H1 (cell line): ENCODE results near the gene ECT2L. TPM values are rescaled to one million over a fixed set of nuclear protein-coding genes. Genes with fewer than 3 reads are reported as not detected.

Source experiments
- ASH2L ChIP-seq: fragments of 200-600, 300-600 bp; sonication (generic); IDR thresholded peaks from one replicate; pipeline ENCODE4 v1.7.1; 2017; ENCODE audit warnings: low read length
- CHD2 ChIP-seq: IDR thresholded peaks from 2 replicates; pipeline ENCODE4 v1.6.1; 2012; ENCODE audit warnings: low read length, improper control_type of control experiment
- CREB1 ChIP-seq: IDR thresholded peaks from 2 replicates; pipeline ENCODE4 v1.6.1; 2012; ENCODE audit warnings: inconsistent platforms
- GTF2F1 ChIP-seq: IDR thresholded peaks from 2 replicates; pipeline ENCODE4 v1.6.1; 2012; ENCODE audit warnings: low read depth, low read length, improper control_type of control experiment, borderline replicate concordance
- HDAC6 ChIP-seq: IDR thresholded peaks from one replicate; pipeline ENCODE4 v1.7.1; 2012; ENCODE audit warnings: low read depth, mild to moderate bottlenecking, inconsistent platforms, low read length, moderate library complexity
- JUND ChIP-seq: IDR thresholded peaks from 2 replicates; pipeline ENCODE4 v1.6.1; 2011; ENCODE audit warnings: mild to moderate bottlenecking, improper control_type of control experiment, low read length
- KDM4A ChIP-seq: IDR thresholded peaks from one replicate; pipeline ENCODE4 v1.7.1; 2012; ENCODE audit warnings: low read depth, mild to moderate bottlenecking, moderate library complexity, low read length, inconsistent platforms; ENCODE audit not compliant: severe bottlenecking
- NANOG ChIP-seq: IDR thresholded peaks from 2 replicates; pipeline ENCODE4 v1.6.1; 2011; ENCODE audit warnings: low read length, low read depth, mild to moderate bottlenecking, inconsistent platforms; ENCODE audit not compliant: insufficient read depth, poor library complexity, severe bottlenecking
- PHF8 ChIP-seq: fragments of 200-600 bp; sonication (generic); conservative IDR thresholded peaks from 2 replicates; pipeline ENCODE4 v1.7.1; 2012; ENCODE audit warnings: low read depth, mild to moderate bottlenecking, inconsistent platforms, low read length, moderate library complexity
- POLR2AphosphoS5 ChIP-seq: IDR thresholded peaks from 2 replicates; pipeline ENCODE4 v1.6.1; 2011; ENCODE audit warnings: low read depth, low read length
- RAD21 ChIP-seq, 2 experiments: IDR thresholded peaks in 1 of 2; conservative IDR thresholded peaks in 1 of 2; 2 replicates each; pipeline ENCODE4 v1.6.1; 2011; ENCODE audit warnings: low read depth in 2 of 2, low read length in 2 of 2, improper control_type of control experiment in 1 of 2, inconsistent platforms in 1 of 2, mild to moderate bottlenecking in 1 of 2, moderate library complexity in 1 of 2
- SIN3A ChIP-seq, 2 experiments: IDR thresholded peaks in 1 of 2; conservative IDR thresholded peaks in 1 of 2; 2 replicates each; pipeline ENCODE4 v1.6.1; 2011 to 2012; ENCODE audit warnings: low read length in 2 of 2, improper control_type of control experiment in 1 of 2, low read depth in 1 of 2, mild to moderate bottlenecking in 1 of 2
- SIX5 ChIP-seq: IDR thresholded peaks from 2 replicates; pipeline ENCODE4 v1.6.1; 2011; ENCODE audit warnings: mild to moderate bottlenecking, low read depth, low read length
- TAF7 ChIP-seq: optimal IDR thresholded peaks from 2 replicates; pipeline ENCODE3; 2011; ENCODE audit warnings: low read depth, mild to moderate bottlenecking, inconsistent platforms, low read length, moderate library complexity, borderline replicate concordance
- TBP ChIP-seq: IDR thresholded peaks from 2 replicates; pipeline ENCODE4 v1.6.1; 2011; ENCODE audit warnings: low read depth, low read length, improper control_type of control experiment
- polyA plus RNA-seq, 7 experiments: library from polyadenylated mRNA; depleted of rRNA in 3 of 7; stranded (reverse) in 5 of 7; unstranded in 2 of 7; fragments of >200 nt in 5 of 7; fragments of 200-250 nt in 2 of 7; gene quantifications; 1 replicate in 5 of 7; 2 replicates in 1 of 7; 4 replicates in 1 of 7; pipeline versions ENCODE4 v1.2.1 to v1.2.3, GENCODE V29; 2011 to 2013; ENCODE audit warnings: missing spikeins in 2 of 7, mixed read lengths in 2 of 7
- total RNA-seq: library from RNA; stranded (reverse); fragmentation: NEBNext Ultra II Directional; extraction: Animal tissue kit (Norgen Biotek cat#: 25700); gene quantifications from 2 replicates; pipeline ENCODE4 v1.2.1, GENCODE V29; 2021
- TF ChIP-seq, protein P1 (sequence below): IDR thresholded peaks from 2 replicates; pipeline ENCODE4 v1.6.1; 2012; ENCODE audit warnings: low read length, inconsistent platforms
- TF ChIP-seq, protein P2 (sequence below), 3 experiments: IDR thresholded peaks; 1 replicate in 2 of 3; 2 replicates in 1 of 3; pipeline versions ENCODE4 v1.5.1 to v1.6.1; 2011; ENCODE audit warnings: low read length in 3 of 3, mild to moderate bottlenecking in 3 of 3, inconsistent platforms in 2 of 3, low read depth in 1 of 3, moderate library complexity in 1 of 3; ENCODE audit not compliant: insufficient read depth in 1 of 3; ENCODE audit errors: control extremely low read depth in 1 of 3
- TF ChIP-seq, protein P3 (sequence below): IDR thresholded peaks from 2 replicates; pipeline ENCODE4 v1.6.1; 2011; ENCODE audit warnings: low read depth, mild to moderate bottlenecking, low read length; ENCODE audit not compliant: insufficient read depth

Gene ECT2L
- total and polyA plus RNA-seq, 2 of the 8 experiments (the other 6 are each of a cell fraction or from before 2014, with no cell fraction given), result not detected

DNA sequence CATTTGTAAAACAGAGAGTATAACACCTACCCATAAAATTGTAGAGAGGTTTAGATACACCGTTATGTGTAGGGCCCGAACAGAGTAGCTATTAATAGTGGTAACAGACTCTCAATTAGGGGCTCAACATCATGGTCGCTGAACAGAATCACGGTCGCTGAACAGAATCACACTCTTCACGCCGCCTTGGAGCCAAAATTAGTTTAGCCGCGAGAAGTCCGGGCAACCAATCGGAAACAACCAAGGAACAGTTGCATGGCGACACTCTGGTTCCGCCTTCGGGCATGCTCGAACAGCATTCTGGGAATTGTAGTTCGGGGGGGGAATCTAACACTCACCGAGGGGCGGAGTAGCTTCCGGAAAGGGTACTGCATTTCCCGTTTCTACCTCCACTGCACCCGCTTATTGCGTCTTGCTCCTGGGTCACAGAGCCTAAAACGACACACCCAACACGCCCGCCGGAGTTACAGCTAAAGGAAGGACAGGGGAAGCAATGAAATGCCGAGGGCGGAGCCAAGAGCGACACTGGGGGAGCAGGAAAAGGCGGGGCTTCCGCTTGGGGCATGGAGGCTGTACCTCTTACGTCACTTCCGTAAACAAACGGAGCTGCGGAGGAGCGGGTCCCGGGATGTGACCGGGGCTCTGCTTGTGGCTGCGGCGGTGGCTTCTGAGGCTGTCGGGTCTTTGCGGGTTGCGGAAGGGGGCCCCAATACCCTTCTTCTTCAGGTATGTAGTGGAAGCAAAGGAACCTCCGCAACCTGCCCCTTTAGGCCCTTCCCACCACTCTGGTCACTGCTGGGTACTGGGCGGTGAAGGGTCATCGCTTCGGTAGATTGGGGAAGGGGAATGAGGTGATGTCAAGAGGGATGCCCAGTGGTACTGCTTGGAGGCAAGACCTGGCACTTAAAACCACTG lies 22.5 kb upstream of the ECT2L start, which contains the start of gene CCDC28A (continued):
- TF ChIP-seq, protein P1, sequence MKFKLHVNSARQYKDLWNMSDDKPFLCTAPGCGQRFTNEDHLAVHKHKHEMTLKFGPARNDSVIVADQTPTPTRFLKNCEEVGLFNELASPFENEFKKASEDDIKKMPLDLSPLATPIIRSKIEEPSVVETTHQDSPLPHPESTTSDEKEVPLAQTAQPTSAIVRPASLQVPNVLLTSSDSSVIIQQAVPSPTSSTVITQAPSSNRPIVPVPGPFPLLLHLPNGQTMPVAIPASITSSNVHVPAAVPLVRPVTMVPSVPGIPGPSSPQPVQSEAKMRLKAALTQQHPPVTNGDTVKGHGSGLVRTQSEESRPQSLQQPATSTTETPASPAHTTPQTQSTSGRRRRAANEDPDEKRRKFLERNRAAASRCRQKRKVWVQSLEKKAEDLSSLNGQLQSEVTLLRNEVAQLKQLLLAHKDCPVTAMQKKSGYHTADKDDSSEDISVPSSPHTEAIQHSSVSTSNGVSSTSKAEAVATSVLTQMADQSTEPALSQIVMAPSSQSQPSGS, result 0 out of 2 replicates have a peak, but pooled peaks have one; percentile 34
- TF ChIP-seq, protein P2, sequence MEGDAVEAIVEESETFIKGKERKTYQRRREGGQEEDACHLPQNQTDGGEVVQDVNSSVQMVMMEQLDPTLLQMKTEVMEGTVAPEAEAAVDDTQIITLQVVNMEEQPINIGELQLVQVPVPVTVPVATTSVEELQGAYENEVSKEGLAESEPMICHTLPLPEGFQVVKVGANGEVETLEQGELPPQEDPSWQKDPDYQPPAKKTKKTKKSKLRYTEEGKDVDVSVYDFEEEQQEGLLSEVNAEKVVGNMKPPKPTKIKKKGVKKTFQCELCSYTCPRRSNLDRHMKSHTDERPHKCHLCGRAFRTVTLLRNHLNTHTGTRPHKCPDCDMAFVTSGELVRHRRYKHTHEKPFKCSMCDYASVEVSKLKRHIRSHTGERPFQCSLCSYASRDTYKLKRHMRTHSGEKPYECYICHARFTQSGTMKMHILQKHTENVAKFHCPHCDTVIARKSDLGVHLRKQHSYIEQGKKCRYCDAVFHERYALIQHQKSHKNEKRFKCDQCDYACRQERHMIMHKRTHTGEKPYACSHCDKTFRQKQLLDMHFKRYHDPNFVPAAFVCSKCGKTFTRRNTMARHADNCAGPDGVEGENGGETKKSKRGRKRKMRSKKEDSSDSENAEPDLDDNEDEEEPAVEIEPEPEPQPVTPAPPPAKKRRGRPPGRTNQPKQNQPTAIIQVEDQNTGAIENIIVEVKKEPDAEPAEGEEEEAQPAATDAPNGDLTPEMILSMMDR (IDR thresholded peaks at IDR 0.05; ENCODE audit: control extremely low read depth in 1 of 3, insufficient read depth in 1 of 3, low read depth in 1 of 3, low read length in 3 of 3), result no peak
- TF ChIP-seq POLR2AphosphoS5 (peak; percentile 82), SIX5 (peak; percentile 68), RAD21 (IDR thresholded peaks at IDR 0.05 in 1 of 2, conservative IDR thresholded peaks at IDR 0.05 in 1 of 2; ENCODE audit: low read depth in 2 of 2, low read length in 2 of 2) (no peak), PHF8 (peak; percentile 69), TAF7 (peak; percentile 18), TBP (peak; percentile 48), ASH2L (peak; percentile 87), JUND (no peak), GTF2F1 (no peak), NANOG (no peak), HDAC6 (no peak), CHD2 (peak; percentile 85), CREB1 (peak; percentile 91), KDM4A (peak; percentile 84), SIN3A (conservative IDR thresholded peaks at IDR 0.05 in 1 of 2, IDR thresholded peaks at IDR 0.05 in 1 of 2; ENCODE audit: low read depth in 1 of 2, low read length in 2 of 2) (peak; percentile 57 to 71; a peak in 2 of 4 replicates)
- TF ChIP-seq, protein P3, sequence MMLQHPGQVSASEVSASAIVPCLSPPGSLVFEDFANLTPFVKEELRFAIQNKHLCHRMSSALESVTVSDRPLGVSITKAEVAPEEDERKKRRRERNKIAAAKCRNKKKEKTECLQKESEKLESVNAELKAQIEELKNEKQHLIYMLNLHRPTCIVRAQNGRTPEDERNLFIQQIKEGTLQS, result no peak
